HL-60 (cell line): ENCODE data around the gene SOWAHC.

Source experiments
- DNase-seq, 2 experiments: peaks; one replicate each; pipeline ENCODE4 v3.0.0-alpha.2; 2010 to 2020; ENCODE audit warnings: low read depth in 1 of 2, low spot score in 1 of 2
- H3K27ac ChIP-seq: fragments of 250-450 bp; sonication (Bioruptor Pico); replicated peaks from 2 replicates; pipeline ENCODE4 v1.5.1; 2020; ENCODE audit warnings: mild to moderate bottlenecking, moderate library complexity
- H3K27me3 ChIP-seq: fragments of 250-450 bp; sonication (Bioruptor Pico); 2 replicates; pipeline ENCODE4 v1.5.1; 2021; ENCODE audit warnings: mild to moderate bottlenecking, moderate library complexity; ENCODE audit not compliant: insufficient read depth, poor library complexity, severe bottlenecking
- H3K4me3 ChIP-seq: replicated peaks from 2 replicates; pipeline ENCODE4 v1.5.1; 2011; ENCODE audit warnings: mild to moderate bottlenecking, control low read depth, low read length; ENCODE audit not compliant: insufficient read depth
- CTCF ChIP-seq: IDR thresholded peaks from one replicate; pipeline ENCODE4 v1.5.1; 2011; ENCODE audit warnings: low read length, control low read depth, inconsistent platforms; ENCODE audit not compliant: insufficient read depth
- GABPA ChIP-seq: IDR thresholded peaks from 2 replicates; pipeline ENCODE4 v1.6.1; 2012; ENCODE audit warnings: low read depth
- POLR2AphosphoS5 ChIP-seq: IDR thresholded peaks from 2 replicates; pipeline ENCODE4 v1.6.1; 2012; ENCODE audit warnings: low read depth
- REST ChIP-seq: IDR thresholded peaks from 2 replicates; pipeline ENCODE4 v1.6.1; 2012; ENCODE audit warnings: low read depth; ENCODE audit not compliant: insufficient replicate concordance
- SPI1 ChIP-seq: IDR thresholded peaks from 2 replicates; pipeline ENCODE4 v1.6.1; 2012; ENCODE audit warnings: low read depth, mild to moderate bottlenecking, borderline replicate concordance

Gene SOWAHC

DNA sequence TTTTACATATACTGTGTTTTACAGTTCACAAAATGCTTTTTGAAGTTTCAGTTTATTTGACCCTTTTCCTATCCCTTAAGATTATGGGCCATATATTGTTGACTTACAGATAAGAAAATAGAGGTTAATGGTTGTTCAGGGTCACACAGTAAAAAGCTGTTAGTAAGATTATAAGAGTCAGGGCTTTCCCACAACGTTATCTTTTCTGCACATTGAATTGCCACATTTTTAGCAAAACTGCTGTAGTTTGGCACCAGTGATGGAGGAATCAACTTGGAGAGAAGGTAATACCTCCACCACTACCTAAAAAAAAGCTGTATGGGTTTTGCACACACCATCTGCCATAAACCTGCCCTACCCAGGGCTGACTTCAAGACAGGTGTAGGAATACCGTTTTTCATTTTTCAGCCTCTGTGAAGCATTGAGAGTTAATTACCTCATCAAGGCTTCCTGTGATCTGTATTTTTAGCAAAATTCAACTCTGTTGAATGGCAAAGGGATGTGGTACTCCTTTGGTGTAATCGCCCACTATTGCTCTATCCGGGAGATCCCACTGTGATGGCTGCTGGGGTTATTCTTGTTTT lies 5.0 kb downstream of the SOWAHC start:
- TF ChIP-seq GABPA: no peak
- TF ChIP-seq CTCF: no peak
- no peak for TF ChIP-seq POLR2AphosphoS5
- TF ChIP-seq SPI1: no peak
- no peak for TF ChIP-seq REST
- no peak overlapping the region for H3K4me3 ChIP-seq
- no peak for DNase-seq
- H3K27me3 ChIP-seq: peaks cover 5% of the 10 kb centered on the region
- H3K27ac ChIP-seq: no peak overlapping the region

DNA sequence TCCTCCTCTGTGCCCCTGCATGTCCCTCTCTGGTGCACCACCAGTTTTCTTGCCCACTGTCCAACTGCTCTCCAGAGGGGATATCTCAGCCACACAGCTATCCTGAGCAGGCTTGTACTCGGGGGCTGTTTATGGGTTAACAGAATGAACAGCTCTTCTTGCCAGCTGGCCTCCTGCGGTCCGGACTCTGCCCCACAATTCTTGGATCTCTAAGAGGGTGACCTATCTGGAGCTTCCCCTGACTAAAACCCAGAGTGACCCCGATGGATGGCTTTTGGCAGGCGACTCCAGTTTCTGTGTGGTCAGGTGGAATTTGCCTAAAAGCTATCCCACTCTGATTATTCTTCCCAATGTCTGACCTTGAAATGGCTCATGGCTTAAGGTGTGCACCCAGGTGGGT lies 9.1 kb downstream of the SOWAHC start:
- Histone ChIP-seq H3K4me3 (no peak overlapping the region), H3K27ac (no peak overlapping the region), H3K27me3 (no peaks in the 10 kb centered on the region)
- TF ChIP-seq GABPA (no peak), SPI1 (no peak), POLR2AphosphoS5 (no peak), REST (no peak), CTCF (no peak)
- no peak for DNase-seq

DNA sequence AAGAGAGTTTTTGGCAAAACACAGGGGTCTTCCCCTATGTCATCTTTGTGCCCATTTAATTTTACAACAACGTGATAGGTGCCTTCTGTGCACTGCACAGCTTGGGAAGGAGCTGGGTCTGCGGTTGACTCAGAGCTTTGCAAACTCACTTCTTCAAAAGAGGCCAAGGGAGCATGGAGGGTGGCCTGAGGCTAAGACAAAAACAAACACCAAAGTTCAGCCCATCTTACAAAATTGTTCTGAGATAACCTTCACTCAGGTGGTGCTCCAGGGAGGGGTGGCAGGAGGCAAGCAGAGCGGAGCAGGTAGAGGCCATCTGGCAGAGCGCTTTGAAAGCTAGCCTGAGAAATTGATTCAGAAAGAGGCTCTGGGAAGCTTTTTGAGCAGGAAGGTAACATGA lies 9.8 kb downstream of the SOWAHC start:
- H3K27ac ChIP-seq: no peak overlapping the region
- TF ChIP-seq POLR2AphosphoS5 (no peak), GABPA (no peak), REST (no peak), SPI1 (no peak), CTCF (no peak)

More for the DNA sequence above, 9.8 kb downstream of the SOWAHC start:
- no peak overlapping the region for H3K4me3 ChIP-seq
- DNase-seq: no peak
- no peaks in the 10 kb centered on the region for H3K27me3 ChIP-seq
